ENCODE results near the gene TSPAN5.

TSPAN5 gene

GRCh38 chr4:98672583-98673287, 14.3 kb upstream of the TSPAN5 start:
- no peak for DNase-seq

- DNase-seq: no peak
Observed at GRCh38 chr4:98671131-98671530, 12.7 kb upstream of the TSPAN5 start.

- DNase-seq: no peak
Observed at GRCh38 chr4:98670186-98670585, 11.8 kb upstream of the TSPAN5 start.

DNA sequence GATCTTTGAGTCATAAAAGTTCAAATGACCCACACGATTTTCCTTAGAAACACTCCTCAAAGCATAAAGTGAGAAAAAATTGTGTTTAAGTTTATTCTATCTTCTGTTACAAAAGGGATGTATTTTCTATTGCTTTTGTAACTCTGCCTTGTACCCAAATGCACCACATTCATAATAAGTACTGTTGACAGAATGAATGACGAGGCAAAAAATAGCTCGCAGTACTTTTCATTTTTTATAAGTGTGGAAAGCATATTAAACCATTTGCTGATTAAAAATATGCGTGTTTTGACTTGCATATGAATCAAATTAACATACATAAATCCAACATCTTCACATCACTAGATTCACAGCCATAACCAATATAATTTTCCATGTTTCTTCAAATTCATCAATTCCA, 11.2 kb upstream of the TSPAN5 start:
- no peak for DNase-seq

DNA sequence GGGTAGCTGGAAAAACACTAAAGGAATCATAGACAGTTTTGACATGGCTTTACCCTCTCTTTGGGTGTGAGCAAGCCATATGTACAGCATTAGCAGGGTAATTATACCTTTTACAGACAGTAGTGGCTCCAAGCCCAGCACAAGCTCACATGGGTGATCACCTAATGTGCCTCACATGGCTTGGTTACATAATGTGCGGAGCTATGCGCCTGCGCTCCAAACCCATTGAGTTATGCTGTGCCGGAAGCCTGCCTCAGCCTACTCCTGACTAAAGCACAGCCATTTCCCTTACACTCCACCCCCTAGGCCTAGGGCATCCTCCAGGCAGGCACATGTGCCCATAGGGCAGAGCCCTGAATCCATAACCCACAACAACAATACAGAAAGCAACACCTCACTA, 6.5 kb upstream of the TSPAN5 start:
- no peak for DNase-seq

DNA sequence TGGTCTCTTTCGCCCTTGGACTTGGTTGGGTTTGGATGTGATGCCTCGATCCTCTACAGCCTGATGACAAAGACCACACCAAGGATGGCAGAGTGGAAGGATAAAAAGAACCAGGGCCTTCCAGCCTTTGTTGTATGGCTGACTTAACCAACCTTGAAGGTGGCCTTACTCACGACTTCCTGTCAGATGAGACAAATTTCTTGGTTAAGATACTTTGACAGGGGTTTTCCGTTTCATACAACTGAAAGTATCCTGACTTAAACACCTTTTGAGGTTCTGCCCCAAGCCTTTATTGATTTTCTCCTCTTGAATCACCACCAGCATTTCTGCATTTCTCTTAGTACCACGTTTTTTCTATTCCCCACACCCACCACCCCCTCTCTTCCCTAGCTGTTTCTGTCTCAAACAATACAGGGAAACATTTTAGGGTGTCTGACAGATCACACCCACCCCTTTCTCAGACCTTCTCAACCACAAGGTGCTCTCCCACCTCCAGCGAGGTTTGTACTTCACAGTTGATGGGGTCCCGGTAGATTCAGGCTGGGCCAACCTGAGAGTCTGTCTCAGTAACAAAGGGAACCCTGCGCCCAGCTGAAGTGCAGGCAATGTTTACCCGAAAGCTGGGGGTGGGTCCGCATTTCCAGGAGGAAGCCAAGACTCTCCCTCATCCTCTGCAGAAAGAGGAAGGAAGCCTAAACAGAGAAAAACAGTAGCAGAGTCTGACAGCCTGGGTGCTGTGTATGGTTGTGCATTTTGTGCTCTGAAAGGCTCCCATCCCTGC, 5.0 kb upstream of the TSPAN5 start:
- no peak for DNase-seq

- DNase-seq: no peak
Observed at GRCh38 chr4:98662626-98663225, 4.3 kb upstream of the TSPAN5 start.

DNA sequence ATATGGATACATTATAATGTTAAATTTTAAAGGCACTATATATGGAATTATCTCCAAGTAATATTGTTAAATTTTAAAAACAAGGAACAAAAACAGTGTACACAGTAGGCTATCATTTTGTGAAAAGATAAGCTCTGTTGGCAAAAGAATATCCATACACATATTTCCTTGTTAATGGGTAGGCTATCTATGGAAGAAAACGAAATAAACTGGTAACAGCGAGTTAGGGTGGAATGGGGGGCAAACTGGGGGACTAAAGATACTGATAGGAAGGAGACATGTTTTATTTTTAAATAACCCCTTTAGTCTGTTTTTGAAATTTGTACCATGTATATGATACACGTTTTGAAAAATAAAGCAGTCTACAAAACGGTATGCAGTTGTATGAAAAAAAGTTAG, 3.6 kb upstream of the TSPAN5 start:
- DNase-seq: no peak

- DNase-seq: no peak
Observed at GRCh38 chr4:98661371-98662054, 3.1 kb upstream of the TSPAN5 start.

DNA sequence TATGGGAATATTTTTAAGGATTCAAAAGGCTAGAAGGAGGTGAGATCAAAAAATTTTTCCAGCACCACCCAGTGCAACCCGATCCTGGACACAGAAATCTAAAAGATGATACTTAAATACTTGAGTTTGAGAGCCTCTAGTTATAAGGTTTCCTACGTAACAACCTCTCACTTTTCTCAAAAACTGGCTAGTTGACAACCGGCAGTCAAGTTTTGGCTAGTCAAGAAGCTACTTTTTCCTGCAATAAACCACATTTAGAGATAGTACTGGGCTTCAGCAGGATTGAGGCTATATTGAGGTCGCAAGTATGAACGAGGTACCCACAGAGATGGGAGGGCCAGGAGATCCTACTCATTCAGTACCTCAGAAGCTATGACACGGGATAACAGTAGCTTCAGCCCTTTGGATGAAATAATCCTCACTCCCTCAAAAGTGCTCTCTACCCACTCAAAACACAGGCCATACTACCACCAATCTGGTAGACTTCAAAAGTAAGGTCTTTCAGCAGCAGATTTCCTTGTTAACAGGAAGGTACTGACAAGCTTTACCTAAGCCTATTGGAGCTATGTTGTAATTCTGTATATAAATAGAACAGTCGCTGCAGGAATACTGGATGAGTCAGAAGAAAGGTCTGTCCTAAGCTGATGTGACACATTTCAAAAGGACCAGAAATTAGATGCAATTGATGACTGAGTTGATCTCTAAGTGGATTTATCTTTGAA, 1.5 kb upstream of the TSPAN5 start:
- DNase-seq: no peak

DNA sequence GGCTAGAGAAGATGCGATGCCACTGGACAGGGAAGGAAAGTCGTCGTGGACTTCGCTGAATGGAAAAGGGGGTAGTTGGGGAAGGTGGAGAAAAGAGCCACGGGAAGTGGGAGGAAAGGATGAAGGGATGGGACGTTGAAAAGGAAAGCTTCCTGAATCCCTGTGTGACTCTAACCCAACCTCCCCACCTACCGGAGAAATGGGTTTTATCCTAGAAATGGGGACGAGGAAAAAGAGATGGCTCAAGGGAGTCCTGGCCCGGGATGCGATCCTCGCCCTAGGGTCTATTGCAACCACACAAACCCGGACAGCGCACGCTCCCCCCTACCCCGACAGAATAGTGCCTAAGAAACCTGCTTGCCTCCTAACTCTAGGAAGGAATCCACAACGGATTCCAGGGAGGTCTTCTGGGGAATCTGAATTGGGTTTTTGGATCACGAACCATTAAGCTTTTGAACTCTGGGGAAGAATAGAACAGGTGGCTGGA, 738 bp upstream of the TSPAN5 start:
- DNase-seq: no peak

GRCh38 chr4:98657531-98658286, 702 bp downstream of the TSPAN5 start:
- DNase-seq: peak; percentile 47

- DNase-seq: no peak
Observed at GRCh38 chr4:98656886-98657285, 1.5 kb downstream of the TSPAN5 start.

GRCh38 chr4:98656443-98656842, 2.0 kb downstream of the TSPAN5 start:
- no peak for DNase-seq

DNA sequence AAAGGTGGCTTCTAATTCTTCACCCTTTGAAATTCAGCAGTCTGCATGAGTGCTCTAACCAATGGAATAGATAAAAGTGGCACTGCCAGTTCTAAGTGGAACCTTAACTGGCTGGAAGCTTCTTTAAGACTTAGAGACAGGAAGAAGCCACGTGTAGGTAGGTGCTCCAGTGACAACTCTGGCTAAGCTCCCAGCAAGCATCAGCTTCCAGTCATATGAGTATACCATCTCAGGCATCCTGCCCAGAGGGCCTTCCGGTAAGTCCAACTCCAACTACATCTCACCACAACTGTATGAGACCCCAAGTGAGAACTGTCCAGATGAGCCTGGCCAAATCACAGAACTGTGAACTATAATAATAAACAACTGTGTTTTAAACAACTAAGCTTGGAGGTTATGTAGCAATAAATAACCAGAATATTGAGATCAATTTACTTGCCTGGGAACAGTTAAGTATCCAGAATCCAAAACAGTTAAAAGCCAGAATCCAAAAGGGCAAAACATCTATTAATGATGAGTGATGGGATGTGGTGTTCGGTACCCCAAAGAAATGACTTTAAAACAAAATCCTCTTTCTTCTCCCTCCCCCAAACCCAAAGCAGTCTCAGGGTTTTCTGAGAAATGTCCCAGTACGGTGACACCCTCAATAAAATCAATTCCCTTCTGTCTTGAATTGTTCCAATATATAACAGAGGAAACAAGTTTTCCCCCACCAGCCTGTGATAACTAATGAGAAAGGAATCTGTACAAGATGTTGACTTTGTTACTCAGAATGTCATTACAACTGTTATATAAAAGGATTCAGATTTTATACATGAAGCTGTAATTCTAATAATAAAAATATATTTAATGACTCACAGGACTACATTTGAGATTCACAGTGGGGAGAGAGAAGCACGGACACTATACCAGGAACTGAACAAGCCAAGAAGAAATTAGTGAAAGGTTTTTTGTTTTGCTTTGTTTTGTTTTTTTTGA, 4.2 kb downstream of the TSPAN5 start:
- no peak for DNase-seq

DNA sequence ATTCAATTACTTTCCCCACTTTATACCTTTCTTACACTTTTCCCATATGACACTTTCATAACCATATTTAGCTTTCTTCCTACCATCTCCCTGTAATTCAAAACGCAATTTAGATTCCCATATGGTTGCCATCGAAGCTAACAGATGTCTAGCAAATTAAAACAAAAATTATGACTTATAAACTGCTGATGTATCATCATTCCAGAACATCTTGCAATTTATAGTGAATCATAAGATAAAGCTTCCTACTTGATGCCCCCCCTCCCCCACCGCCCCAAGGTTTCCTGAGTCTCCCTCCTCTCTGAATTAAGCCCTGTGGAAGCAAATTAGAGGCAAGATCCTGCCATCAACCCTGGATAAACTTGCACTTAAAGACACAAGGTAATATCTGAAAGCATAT, 5.4 kb downstream of the TSPAN5 start:
- no peak for DNase-seq

GRCh38 chr4:98648602-98649001, 9.8 kb downstream of the TSPAN5 start:
- no peak for DNase-seq

DNA sequence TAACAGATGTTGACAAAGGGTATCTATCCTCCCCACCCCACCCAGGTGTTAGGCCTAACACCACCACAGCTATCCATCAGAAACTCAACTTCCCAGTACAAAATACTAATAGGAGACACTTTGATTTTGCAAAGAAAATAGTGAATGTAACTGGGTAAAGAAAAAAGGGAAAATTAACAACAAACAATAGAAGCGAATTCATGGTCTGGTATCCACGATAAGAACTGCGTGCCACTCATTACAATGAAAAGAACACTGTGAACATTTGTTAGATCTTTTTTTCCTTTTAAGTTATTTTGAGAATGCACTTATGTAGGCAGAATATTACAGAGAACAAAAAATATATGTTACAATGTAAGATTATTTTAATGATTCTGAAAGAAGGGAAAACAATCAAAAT, 12.0 kb downstream of the TSPAN5 start:
- no peak for DNase-seq

DNA sequence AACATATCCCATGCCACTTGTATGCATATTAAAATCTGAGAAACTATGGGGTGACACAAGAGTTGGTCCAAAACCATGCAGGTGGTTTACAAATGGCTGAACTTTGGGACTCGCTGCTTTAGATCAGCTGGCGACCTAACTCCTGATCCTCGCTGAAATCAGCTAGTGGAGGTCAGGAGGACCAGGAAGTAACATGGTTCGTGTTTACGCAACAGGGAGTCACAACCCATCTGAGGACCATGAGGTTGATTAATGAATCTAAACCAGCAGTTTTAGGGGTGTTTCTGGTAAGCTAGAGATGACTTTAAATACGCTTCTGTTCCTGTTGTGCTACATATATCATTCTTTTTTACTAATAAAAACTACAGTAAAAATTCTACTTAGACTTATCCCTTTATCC, 12.9 kb downstream of the TSPAN5 start:
- DNase-seq: no peak

DNA sequence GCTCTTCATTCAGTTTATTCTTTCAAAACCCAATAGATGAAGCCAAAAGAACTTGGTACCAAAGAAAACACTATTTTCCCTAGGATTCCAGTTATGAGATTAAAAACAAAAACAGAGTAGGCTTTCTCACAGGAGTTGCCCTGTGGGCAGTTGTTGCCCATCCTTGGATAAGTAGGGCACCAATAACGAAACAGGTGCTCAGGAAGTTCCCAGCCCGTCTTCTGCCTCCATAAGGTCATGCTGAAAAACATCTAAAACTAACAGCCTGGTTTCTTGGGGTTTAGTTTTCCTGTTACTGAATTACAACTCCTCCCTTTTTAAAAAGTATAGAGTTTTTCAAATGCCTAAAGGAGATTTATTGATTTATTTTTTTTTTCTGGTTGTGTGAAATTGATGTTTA, 14.7 kb downstream of the TSPAN5 start:
- no peak for DNase-seq

DNA sequence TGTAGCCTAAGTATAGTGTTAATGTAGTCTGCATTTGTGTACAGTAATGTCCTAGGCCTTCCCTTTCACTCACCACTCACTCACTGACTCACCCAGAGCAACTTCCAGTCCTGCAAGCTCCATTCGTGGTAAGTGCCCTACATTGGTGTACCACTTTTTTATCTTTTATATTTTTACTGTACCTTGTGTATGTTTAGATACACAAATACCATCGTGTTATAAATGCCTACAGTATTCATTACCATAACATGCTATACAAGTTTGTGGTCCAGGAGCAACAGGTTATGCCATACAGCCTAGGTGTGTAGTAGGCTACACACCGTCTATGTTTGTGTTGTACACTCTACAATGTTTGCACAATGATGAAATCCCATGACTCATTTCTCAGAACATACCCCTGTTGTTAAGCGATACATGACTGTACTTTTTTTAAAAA, 15.4 kb downstream of the TSPAN5 start:
- no peak for DNase-seq

Measured in NCI-H2171 (cell line).